LNCaP clone FGC (cell line): ENCODE data around the gene RPS25.
"Not testable (repeated sequence)": the region's sequence is repeated elsewhere in the genome, so short reads cannot be mapped to it uniquely, and the experiment has no call there.

Experiments
- DNase-seq: peaks from one replicate; pipeline ENCODE4 v3.0.0-alpha.2; 2011; ENCODE audit warnings: low read depth
- H3K4me3 ChIP-seq: 2 replicates; pipeline ENCODE4 v1.5.1; 2011; ENCODE audit warnings: mild to moderate bottlenecking, low read depth, low read length, control low read depth
- TF ChIP-seq, protein P1 (sequence below): IDR thresholded peaks from 2 replicates; pipeline ENCODE4 v1.5.1; 2012; ENCODE audit warnings: mild to moderate bottlenecking; ENCODE audit not compliant: control insufficient read depth, insufficient read depth; ENCODE audit errors: extremely low read depth

The RPS25 gene

DNA sequence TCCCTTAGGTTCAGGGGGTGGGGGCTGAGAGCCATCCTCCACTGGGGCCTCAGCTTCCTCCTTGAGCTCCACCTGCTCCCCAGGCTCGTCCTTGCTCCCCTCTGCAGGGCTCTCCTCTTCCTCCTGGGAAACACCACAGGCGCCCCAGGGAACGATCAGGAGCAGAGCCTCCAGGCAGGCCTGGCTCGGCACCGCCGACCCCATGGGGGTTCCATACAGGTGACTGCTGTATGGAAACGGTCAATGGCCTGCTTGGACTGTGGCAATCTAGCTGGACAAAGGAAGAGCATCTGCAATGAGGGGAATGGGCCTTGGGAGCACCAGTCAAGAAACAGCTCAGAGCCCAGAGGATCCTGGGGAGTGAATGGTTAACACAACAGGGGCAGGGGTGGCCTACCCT lies 30.9 kb upstream of the RPS25 start:
- H3K4me3 ChIP-seq: no peak overlapping the region
- DNase-seq: no peak
- TF ChIP-seq, protein P1, sequence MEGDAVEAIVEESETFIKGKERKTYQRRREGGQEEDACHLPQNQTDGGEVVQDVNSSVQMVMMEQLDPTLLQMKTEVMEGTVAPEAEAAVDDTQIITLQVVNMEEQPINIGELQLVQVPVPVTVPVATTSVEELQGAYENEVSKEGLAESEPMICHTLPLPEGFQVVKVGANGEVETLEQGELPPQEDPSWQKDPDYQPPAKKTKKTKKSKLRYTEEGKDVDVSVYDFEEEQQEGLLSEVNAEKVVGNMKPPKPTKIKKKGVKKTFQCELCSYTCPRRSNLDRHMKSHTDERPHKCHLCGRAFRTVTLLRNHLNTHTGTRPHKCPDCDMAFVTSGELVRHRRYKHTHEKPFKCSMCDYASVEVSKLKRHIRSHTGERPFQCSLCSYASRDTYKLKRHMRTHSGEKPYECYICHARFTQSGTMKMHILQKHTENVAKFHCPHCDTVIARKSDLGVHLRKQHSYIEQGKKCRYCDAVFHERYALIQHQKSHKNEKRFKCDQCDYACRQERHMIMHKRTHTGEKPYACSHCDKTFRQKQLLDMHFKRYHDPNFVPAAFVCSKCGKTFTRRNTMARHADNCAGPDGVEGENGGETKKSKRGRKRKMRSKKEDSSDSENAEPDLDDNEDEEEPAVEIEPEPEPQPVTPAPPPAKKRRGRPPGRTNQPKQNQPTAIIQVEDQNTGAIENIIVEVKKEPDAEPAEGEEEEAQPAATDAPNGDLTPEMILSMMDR: no peak

DNA sequence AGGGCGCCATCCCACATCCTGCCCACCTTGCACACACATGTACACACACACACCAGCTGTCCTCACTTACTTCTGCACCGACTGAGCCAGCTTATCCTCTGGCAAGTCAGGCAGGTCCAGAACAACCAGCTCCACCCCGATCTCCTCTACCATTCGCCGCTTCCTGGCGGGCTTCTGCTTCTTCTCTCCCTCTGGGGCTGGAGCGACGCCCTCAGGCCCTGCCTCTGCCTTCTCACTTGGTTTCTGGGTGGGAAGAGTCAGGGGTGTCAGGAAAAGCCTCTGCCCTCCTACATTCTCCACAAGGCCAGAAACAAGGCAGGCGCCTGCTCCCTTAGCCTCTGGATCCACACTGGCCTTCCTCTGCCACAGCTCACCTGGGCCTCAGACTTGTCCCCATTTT lies 30.5 kb upstream of the RPS25 start:
- no peak for DNase-seq
- no peak overlapping the region for H3K4me3 ChIP-seq
- TF ChIP-seq, protein P1: no peak

DNA sequence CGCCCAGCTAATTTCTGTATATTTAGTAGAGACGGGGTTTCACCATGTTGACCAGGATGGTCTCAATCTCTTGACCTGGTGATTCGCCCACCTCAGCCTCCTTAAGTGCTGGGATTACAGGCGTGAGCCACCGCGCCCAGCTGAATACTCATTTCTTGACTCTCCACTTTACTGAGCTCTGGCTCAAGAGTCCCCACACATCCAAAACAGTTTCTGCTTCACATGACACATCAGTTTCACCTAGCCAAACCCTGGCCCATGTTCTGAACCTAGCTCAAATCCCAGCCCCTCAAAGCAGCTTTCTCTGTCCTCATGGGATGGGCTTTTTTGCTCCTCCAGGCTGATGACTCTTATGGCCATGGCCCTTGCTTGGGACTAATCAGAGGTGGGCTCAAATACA lies 29.1 kb upstream of the RPS25 start:
- no peak overlapping the region for H3K4me3 ChIP-seq
- TF ChIP-seq, protein P1: no peak
- DNase-seq: no peak

GRCh38 chr11:119046489-119046888 lies 28.3 kb upstream of the RPS25 start:
- no peak for DNase-seq
- TF ChIP-seq, protein P1: no peak
- H3K4me3 ChIP-seq: no peak overlapping the region

GRCh38 chr11:119044708-119045107 lies 26.6 kb upstream of the RPS25 start:
- TF ChIP-seq, protein P1: peak; percentile 17; the same call in 1 of the 2 replicates
- DNase-seq: no peak
- no peak overlapping the region for H3K4me3 ChIP-seq

GRCh38 chr11:119042927-119043326 lies 24.8 kb upstream of the RPS25 start:
- DNase-seq: no peak
- H3K4me3 ChIP-seq: no peak overlapping the region
- TF ChIP-seq, protein P1: no peak

DNA sequence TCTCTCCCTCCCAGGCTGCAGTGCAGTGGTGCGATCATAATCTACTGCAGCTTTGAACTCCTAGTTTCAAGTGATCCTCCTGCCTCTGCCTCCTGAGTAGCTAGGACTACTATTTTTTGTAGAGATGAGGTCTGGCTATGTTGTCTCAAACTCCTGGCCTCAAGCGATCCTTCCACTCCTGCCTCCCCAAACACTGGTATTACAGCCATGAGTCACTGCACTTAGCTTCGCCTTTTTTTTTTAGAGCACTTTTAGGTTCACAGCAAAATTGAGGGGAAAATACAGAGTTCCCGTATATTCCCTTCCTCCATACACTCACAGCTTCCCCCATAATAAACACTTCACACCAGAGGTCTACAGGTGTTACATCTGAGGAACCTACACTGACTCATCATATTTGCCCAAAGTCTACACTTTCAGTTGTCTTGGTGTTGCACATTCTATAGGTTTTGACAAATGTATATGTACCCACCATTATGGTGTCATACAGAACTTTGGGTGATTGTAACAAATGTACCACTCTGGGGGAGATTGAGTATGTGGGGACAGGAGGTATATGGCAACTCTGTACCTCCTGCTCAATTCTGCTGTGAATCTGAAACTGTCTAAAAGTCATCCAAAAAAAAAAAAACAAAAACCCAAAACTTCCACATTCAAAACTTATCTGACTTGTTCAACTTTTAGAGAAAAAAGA lies 23.8 kb upstream of the RPS25 start:
- DNase-seq: no peak
- no peak overlapping the region for H3K4me3 ChIP-seq
- TF ChIP-seq, protein P1: no peak

DNA sequence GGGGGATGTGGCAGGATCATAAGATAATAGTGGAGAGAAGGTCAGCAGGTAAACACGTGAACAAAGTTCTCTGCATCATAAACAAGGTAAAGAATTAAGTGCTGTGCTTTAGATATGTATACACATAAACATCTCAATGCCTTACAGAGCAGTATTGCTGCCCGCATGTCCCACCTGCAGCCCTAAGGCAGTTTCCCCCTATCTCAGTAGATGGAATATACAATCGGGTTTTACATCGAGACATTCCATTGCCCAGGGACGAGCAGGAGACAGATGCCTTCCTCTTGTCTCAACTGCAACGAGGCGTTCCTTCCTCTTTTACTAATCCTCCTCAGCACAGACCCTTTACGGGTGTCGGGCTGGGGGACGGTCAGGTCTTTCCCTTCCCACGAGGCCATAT lies 21.3 kb upstream of the RPS25 start:
- DNase-seq, H3K4me3 ChIP-seq: not testable (repeated sequence)
